Measurements from ENCODE around the gene MAP4K3.

MAP4K3 gene

GRCh38 chr2:39215545-39215944, 221.5 kb downstream of the MAP4K3 start:
- Histone ChIP-seq H3K4me3 (replicated peaks; ENCODE audit: insufficient read depth, low read length) (no peak overlapping the region), H3K27ac (replicated peaks) (no peak overlapping the region; the same call in 1 of the 2 replicates), H3K27me3 (ENCODE audit: insufficient read depth, poor library complexity, severe bottlenecking) (no peaks in the 10 kb centered on the region)
- TF ChIP-seq REST (IDR thresholded peaks at IDR 0.05; ENCODE audit: insufficient replicate concordance, low read depth) (no peak), CTCF (IDR thresholded peaks at IDR 0.05; ENCODE audit: insufficient read depth, low read length) (no peak), POLR2AphosphoS5 (IDR thresholded peaks at IDR 0.05; ENCODE audit: low read depth) (no peak), SPI1 (IDR thresholded peaks at IDR 0.05; ENCODE audit: borderline replicate concordance, low read depth) (no peak), GABPA (IDR thresholded peaks at IDR 0.05; ENCODE audit: low read depth) (no peak)
- no peak for DNase-seq (ENCODE audit: low read depth in 1 of 2, low spot score in 1 of 2)

- no peak overlapping the region for H3K4me3 ChIP-seq (replicated peaks; ENCODE audit: insufficient read depth, low read length)
- H3K27ac ChIP-seq (replicated peaks) = no peak overlapping the region
- no peaks in the 10 kb centered on the region for H3K27me3 ChIP-seq (ENCODE audit: insufficient read depth, poor library complexity, severe bottlenecking)
- TF ChIP-seq REST (IDR thresholded peaks at IDR 0.05; ENCODE audit: insufficient replicate concordance, low read depth) = no peak
- no peak for TF ChIP-seq POLR2AphosphoS5 (IDR thresholded peaks at IDR 0.05; ENCODE audit: low read depth)
- no peak for TF ChIP-seq CTCF (IDR thresholded peaks at IDR 0.05; ENCODE audit: insufficient read depth, low read length)
- TF ChIP-seq SPI1 (IDR thresholded peaks at IDR 0.05; ENCODE audit: borderline replicate concordance, low read depth) = no peak
- no peak for TF ChIP-seq GABPA (IDR thresholded peaks at IDR 0.05; ENCODE audit: low read depth)
- DNase-seq (ENCODE audit: low read depth in 1 of 2, low spot score in 1 of 2) = no peak
Observed at GRCh38 chr2:39213015-39213414, 224.1 kb downstream of the MAP4K3 start.

- H3K27ac ChIP-seq (replicated peaks) = no peak overlapping the region
- H3K27me3 ChIP-seq (ENCODE audit: insufficient read depth, poor library complexity, severe bottlenecking) = no peaks in the 10 kb centered on the region
- no peak for TF ChIP-seq SPI1 (IDR thresholded peaks at IDR 0.05; ENCODE audit: borderline replicate concordance, low read depth)
- no peak for TF ChIP-seq REST (IDR thresholded peaks at IDR 0.05; ENCODE audit: insufficient replicate concordance, low read depth)
- TF ChIP-seq GABPA (IDR thresholded peaks at IDR 0.05; ENCODE audit: low read depth) = no peak
- TF ChIP-seq POLR2AphosphoS5 (IDR thresholded peaks at IDR 0.05; ENCODE audit: low read depth) = no peak
- no peak for TF ChIP-seq CTCF (IDR thresholded peaks at IDR 0.05; ENCODE audit: insufficient read depth, low read length)
- DNase-seq (ENCODE audit: low read depth in 1 of 2, low spot score in 1 of 2) = no peak
- no peak overlapping the region for H3K4me3 ChIP-seq (replicated peaks; ENCODE audit: insufficient read depth, low read length)
Observed at GRCh38 chr2:39210846-39211245, 226.2 kb downstream of the MAP4K3 start.

All from HL-60 (cell line).